ENCODE measurements around the gene SLC25A26.

Gene SLC25A26

GRCh38 chr3:66227915-66228314 lies 7.1 kb downstream of the SLC25A26 start:
- no peak for FAIRE-seq

GRCh38 chr3:66228707-66229106 lies 7.9 kb downstream of the SLC25A26 start:
- peak; percentile 49 for FAIRE-seq

- FAIRE-seq: no peak
Measured at GRCh38 chr3:66229931-66230330, 9.1 kb downstream of the SLC25A26 start.

GRCh38 chr3:66233033-66233432 lies 12.2 kb downstream of the SLC25A26 start:
- no peak for FAIRE-seq

GRCh38 chr3:66236281-66236680 lies 15.5 kb downstream of the SLC25A26 start:
- FAIRE-seq: no peak

- FAIRE-seq: no peak
Measured at GRCh38 chr3:66237552-66237951, 16.8 kb downstream of the SLC25A26 start.

GRCh38 chr3:66239513-66240123 lies 18.8 kb downstream of the SLC25A26 start:
- FAIRE-seq: no peak

- no peak for FAIRE-seq
Measured at GRCh38 chr3:66241466-66241865, 20.7 kb downstream of the SLC25A26 start.

- no peak for FAIRE-seq
Measured at GRCh38 chr3:66242788-66243464, 22.1 kb downstream of the SLC25A26 start.

GRCh38 chr3:66248641-66249040 lies 27.8 kb downstream of the SLC25A26 start:
- FAIRE-seq: no peak

- peak; percentile 100 for FAIRE-seq
Measured at GRCh38 chr3:66253790-66254620, 33.2 kb downstream of the SLC25A26 start.

- peak; percentile 13 for FAIRE-seq
Measured at GRCh38 chr3:66255865-66256264, 35.1 kb downstream of the SLC25A26 start.

- no peak for FAIRE-seq
Measured at GRCh38 chr3:66256806-66257205, 36.0 kb downstream of the SLC25A26 start.

- no peak for FAIRE-seq
Measured at GRCh38 chr3:66259566-66260255, 38.9 kb downstream of the SLC25A26 start.

- FAIRE-seq: no peak
Measured at GRCh38 chr3:66260431-66260830, 39.6 kb downstream of the SLC25A26 start.

- FAIRE-seq: no peak
Measured at GRCh38 chr3:66261355-66261754, 40.6 kb downstream of the SLC25A26 start.

- no peak for FAIRE-seq
Measured at GRCh38 chr3:66265649-66266048, 44.8 kb downstream of the SLC25A26 start.

- FAIRE-seq: peak; percentile 9
Measured at GRCh38 chr3:66266551-66266950, 45.8 kb downstream of the SLC25A26 start.

- FAIRE-seq: no peak
Measured at GRCh38 chr3:66267031-66267430, 46.2 kb downstream of the SLC25A26 start.

GRCh38 chr3:66267906-66268305 lies 47.1 kb downstream of the SLC25A26 start:
- no peak for FAIRE-seq

GRCh38 chr3:66268864-66269263 lies 48.1 kb downstream of the SLC25A26 start:
- FAIRE-seq: no peak

- FAIRE-seq: no peak
Measured at GRCh38 chr3:66269411-66269810, 48.6 kb downstream of the SLC25A26 start.

- peak; percentile 74 for FAIRE-seq
Measured at GRCh38 chr3:66270288-66270687, 49.5 kb downstream of the SLC25A26 start.

Measured in islet of Langerhans (tissue), 1 donor.